H1 (cell line): ENCODE results near the gene GPC4. TPM values are rescaled to one million over a fixed set of nuclear protein-coding genes. Genes with fewer than 3 reads are reported as not detected.

ENCODE experiments used
- CTCF ChIA-PET: fragments of 300-600 bp; sonication (Branson Sonifier 250); formaldehyde crosslinking; loops from one replicate; lab custom pipeline; 2021; ENCODE audit not compliant: partially characterized antibody; lab: Charles Lee
- POLR2A ChIA-PET: fragments of 300-600 bp; sonication (Branson Sonifier 250); formaldehyde crosslinking; loops from one replicate; lab custom pipeline; 2021; ENCODE audit warnings: inconsistent platforms; ENCODE audit not compliant: partially characterized antibody; lab: Charles Lee
- DNase-seq, 2 experiments: peaks; one replicate each; pipeline versions ENCODE4 v3.0.0 to v3.0.0-alpha.2; 2010 to 2022; ENCODE audit warnings: low spot score in 2 of 2, low read depth in 1 of 2, mixed read lengths in 1 of 2
- FAIRE-seq: peaks from 2 replicates; lab custom pipeline; 2011; peaks lifted over from hg19 to GRCh38; lab: Jason Lieb, UNC
- H2AFZ ChIP-seq: 2 replicates; pipeline ENCODE4 v1.8.1; 2012; ENCODE audit warnings: low read length, inconsistent platforms
- H2AK5ac ChIP-seq: 2 replicates; pipeline ENCODE4 v1.6.1; 2013; ENCODE audit warnings: low read depth, low read length
- H2BK120ac ChIP-seq: replicated peaks from 2 replicates; pipeline ENCODE3; 2013; ENCODE audit warnings: low read depth, low read length, inconsistent platforms
- H2BK12ac ChIP-seq: 2 replicates; pipeline ENCODE4 v1.6.1; 2013; ENCODE audit warnings: low read depth, low read length
- H2BK15ac ChIP-seq: 2 replicates; pipeline ENCODE4 v1.6.1; 2013; ENCODE audit warnings: low read length
- H2BK20ac ChIP-seq: 2 replicates; pipeline ENCODE4 v1.6.1; 2013; ENCODE audit warnings: low read length
- H2BK5ac ChIP-seq: 2 replicates; pipeline ENCODE4 v1.6.1; 2013; ENCODE audit warnings: low read depth, low read length
- H3K14ac ChIP-seq: 2 replicates; pipeline ENCODE4 v1.6.1; 2013; ENCODE audit warnings: inconsistent platforms; ENCODE audit not compliant: insufficient read length
- H3K18ac ChIP-seq: 2 replicates; pipeline ENCODE4 v1.6.1; 2013; ENCODE audit warnings: low read length; ENCODE audit errors: extremely low read depth
- H3K23ac ChIP-seq: 2 replicates; pipeline ENCODE4 v1.6.1; 2013; ENCODE audit warnings: inconsistent platforms; ENCODE audit not compliant: insufficient read length
- H3K23me2 ChIP-seq: 2 replicates; pipeline ENCODE4 v1.6.1; 2013; ENCODE audit warnings: low read depth, low read length
- H3K27ac ChIP-seq: 2 replicates; pipeline ENCODE4 v1.6.1; 2011; ENCODE audit warnings: low read depth, low read length, inconsistent platforms
- H3K27me3 ChIP-seq, 4 experiments: replicated peaks in 1 of 4; 1 replicate in 1 of 4; 2 replicates in 3 of 4; pipeline versions ENCODE4 v1.6.1 to v1.8.1; 2011 to 2013; ENCODE audit warnings: low read length in 3 of 4, mild to moderate bottlenecking in 3 of 4, inconsistent platforms in 2 of 4, mixed read lengths in 2 of 4, moderate library complexity in 1 of 4; ENCODE audit not compliant: control insufficient read depth in 3 of 4, insufficient read depth in 3 of 4; ENCODE audit errors: extremely low read depth in 1 of 4
- H3K36me3 ChIP-seq, 4 experiments: 2 replicates each; pipeline versions ENCODE4 v1.6.1 to v1.8.1; 2011 to 2013; ENCODE audit warnings: mild to moderate bottlenecking in 4 of 4, low read length in 3 of 4, moderate library complexity in 2 of 4, control low read depth in 1 of 4, inconsistent platforms in 1 of 4; ENCODE audit not compliant: insufficient read depth in 4 of 4, control insufficient read depth in 2 of 4
- H3K4ac ChIP-seq: replicated peaks from 2 replicates; pipeline ENCODE3; 2013; ENCODE audit warnings: low read length, low read depth, mixed read lengths, inconsistent platforms; ENCODE audit not compliant: insufficient read length
- H3K4me1 ChIP-seq, 4 experiments: replicated peaks in 1 of 4; 1 replicate in 1 of 4; 2 replicates in 3 of 4; pipeline versions ENCODE4 v1.6.1 to v1.8.1; 2011 to 2013; ENCODE audit warnings: low read length in 3 of 4, inconsistent platforms in 2 of 4, mixed read lengths in 1 of 4; ENCODE audit not compliant: insufficient read depth in 4 of 4, control insufficient read depth in 3 of 4
- H3K4me2 ChIP-seq, 2 experiments: 2 replicates each; pipeline versions ENCODE4 v1.6.1 to v1.8.1; 2011 to 2013; ENCODE audit warnings: low read depth in 2 of 2, low read length in 2 of 2, control low read depth in 1 of 2, inconsistent platforms in 1 of 2, mild to moderate bottlenecking in 1 of 2; ENCODE audit not compliant: insufficient read depth in 1 of 2
- H3K4me3 ChIP-seq, 4 experiments: fragments of 200-600, 300-600 bp in 1 of 4; sonication (generic), shearing (Covaris generic), sonication (Bioruptor Twin) in 1 of 4; 2 replicates each; pipeline versions ENCODE4 v1.5.1 to v1.8.1; 2011 to 2016; ENCODE audit warnings: low read length in 4 of 4, low read depth in 3 of 4, control low read depth in 2 of 4, inconsistent platforms in 2 of 4, mild to moderate bottlenecking in 2 of 4, mixed read lengths in 1 of 4, moderate library complexity in 1 of 4; ENCODE audit not compliant: insufficient read depth in 2 of 4; ENCODE audit errors: extremely low read depth in 1 of 4
- H3K56ac ChIP-seq: replicated peaks from 2 replicates; pipeline ENCODE3; 2013; ENCODE audit warnings: low read depth, mild to moderate bottlenecking, mixed read lengths, low read length, inconsistent platforms; ENCODE audit not compliant: insufficient read length
- H3K79me1 ChIP-seq: 2 replicates; pipeline ENCODE4 v1.6.1; 2013; ENCODE audit warnings: low read depth, low read length, control low read depth
- H3K79me2 ChIP-seq, 2 experiments: 2 replicates each; pipeline versions ENCODE4 v1.6.1 to v1.8.1; 2012 to 2013; ENCODE audit warnings: low read length in 2 of 2, mild to moderate bottlenecking in 2 of 2, inconsistent platforms in 1 of 2; ENCODE audit not compliant: insufficient read depth in 2 of 2, control insufficient read depth in 1 of 2
- H3K9ac ChIP-seq, 4 experiments: replicated peaks in 1 of 4; 1 replicate in 1 of 4; 2 replicates in 3 of 4; pipeline versions ENCODE4 v1.6.1 to v1.8.1; 2011 to 2013; ENCODE audit warnings: low read depth in 3 of 4, low read length in 3 of 4, control low read depth in 2 of 4, mild to moderate bottlenecking in 2 of 4, moderate library complexity in 2 of 4, inconsistent platforms in 1 of 4; ENCODE audit errors: extremely low read depth in 1 of 4
- H3K9me3 ChIP-seq, 2 experiments: 2 replicates each; pipeline versions ENCODE4 v1.6.1 to v1.8.1; 2012 to 2013; ENCODE audit warnings: mild to moderate bottlenecking in 2 of 2, moderate library complexity in 2 of 2, control low read depth in 1 of 2, inconsistent platforms in 1 of 2, low read depth in 1 of 2, low read length in 1 of 2, mixed read lengths in 1 of 2; ENCODE audit not compliant: insufficient read depth in 2 of 2
- H4K20me1 ChIP-seq, 2 experiments: replicated peaks in 1 of 2; 2 replicates each; pipeline versions ENCODE3 to v1.8.1; 2011 to 2013; ENCODE audit warnings: inconsistent platforms in 2 of 2, low read length in 2 of 2, mild to moderate bottlenecking in 1 of 2; ENCODE audit not compliant: insufficient read depth in 2 of 2, control insufficient read depth in 1 of 2
- H4K5ac ChIP-seq: 2 replicates; pipeline ENCODE4 v1.6.1; 2013; ENCODE audit warnings: low read length, low read depth, mixed read lengths, inconsistent platforms; ENCODE audit not compliant: insufficient read length
- H4K8ac ChIP-seq: 2 replicates; pipeline ENCODE4 v1.8.0; 2013; ENCODE audit warnings: mild to moderate bottlenecking, moderate library complexity, low read length, inconsistent platforms; ENCODE audit not compliant: insufficient read depth; ENCODE audit errors: extremely low read depth
- H4K91ac ChIP-seq: replicated peaks from 2 replicates; pipeline ENCODE3; 2013; ENCODE audit warnings: low read length, mixed read lengths, inconsistent platforms; ENCODE audit not compliant: insufficient read length
- GTF2F1 ChIP-seq: IDR thresholded peaks from 2 replicates; pipeline ENCODE4 v1.6.1; 2012; ENCODE audit warnings: low read depth, low read length, improper control_type of control experiment, borderline replicate concordance
- NRF1 ChIP-seq: IDR thresholded peaks from 2 replicates; pipeline ENCODE4 v1.6.1; 2011; ENCODE audit warnings: mild to moderate bottlenecking, low read depth, low read length, improper control_type of control experiment
- WGBS, 2 experiments: shearing (Covaris generic) in 1 of 2; methylation state at CpG; one replicate each; pipeline versions ENCODE4 v1.1.6 to v1.1.7; 2013 to 2015; ENCODE audit warnings: low lambda C conversion rate in 2 of 2, mixed read lengths in 2 of 2, inconsistent platforms in 1 of 2, low coverage in 1 of 2, missing lambda C conversion rate in 1 of 2; ENCODE audit not compliant: insufficient replicate concordance in 2 of 2, insufficient coverage in 1 of 2, insufficient read length in 1 of 2; ENCODE audit errors: extremely low coverage in 1 of 2, missing lambda C conversion rate in 1 of 2; 5-methylcytosine and 5-hydroxymethylcytosine counted together
- polyA plus RNA-seq, 7 experiments: library from polyadenylated mRNA; depleted of rRNA in 3 of 7; stranded (reverse) in 5 of 7; unstranded in 2 of 7; fragments of >200 nt in 5 of 7; fragments of 200-250 nt in 2 of 7; gene quantifications; 1 replicate in 5 of 7; 2 replicates in 1 of 7; 4 replicates in 1 of 7; pipeline versions ENCODE4 v1.2.1 to v1.2.3, GENCODE V29; 2011 to 2013; ENCODE audit warnings: missing spikeins in 2 of 7, mixed read lengths in 2 of 7
- total RNA-seq: library from RNA; stranded (reverse); fragmentation: NEBNext Ultra II Directional; extraction: Animal tissue kit (Norgen Biotek cat#: 25700); gene quantifications from 2 replicates; pipeline ENCODE4 v1.2.1, GENCODE V29; 2021

Gene GPC4
- total and polyA plus RNA-seq, 2 of the 8 experiments (the other 6 are each of a cell fraction or from before 2014, with no cell fraction given), result 46.8 to 230 TPM

DNA sequence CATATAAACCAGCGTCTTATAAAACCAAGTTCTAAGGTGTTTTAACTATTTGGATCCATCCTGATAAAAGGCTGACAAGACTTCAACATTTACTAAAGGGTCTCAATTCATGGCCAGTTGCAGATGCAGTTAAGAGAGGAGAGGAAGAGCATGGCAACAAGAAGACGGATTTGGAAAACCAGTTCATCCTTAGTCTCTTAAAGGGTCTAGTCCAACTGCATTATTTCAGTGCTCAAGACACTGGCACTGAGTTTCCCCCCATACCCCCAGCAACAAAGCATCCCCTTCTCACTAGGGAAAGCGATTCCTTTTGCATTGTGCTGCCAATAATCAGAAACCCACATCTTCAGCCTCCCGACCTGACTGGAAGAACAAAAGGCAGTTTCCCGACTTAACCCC is 106.8 kb downstream of the GPC4 start:
- no peak overlapping the region for H2BK12ac ChIP-seq
- H3K18ac ChIP-seq, result no peak overlapping the region; the same call in 1 of the 2 replicates
- ChIA-PET POLR2A (no interaction called here), CTCF (no interaction called here)
- H2BK5ac ChIP-seq, result no peak overlapping the region
- H2BK120ac ChIP-seq, result no peak overlapping the region
- H2AK5ac ChIP-seq, result no peak overlapping the region
- H3K9ac ChIP-seq, result no peak overlapping the region
- no peak overlapping the region; the same call in 1 of the 2 replicates for H4K8ac ChIP-seq
- peak overlapping the region in 1 of 4 experiments; percentile 40; a peak in 1 of 8 replicates for H3K4me3 ChIP-seq
- FAIRE-seq, result no peak
- no peak for DNase-seq
- H4K91ac ChIP-seq, result no peak overlapping the region
- H3K23me2 ChIP-seq, result no peaks in the 10 kb centered on the region
- H2BK20ac ChIP-seq, result no peak overlapping the region
- TF ChIP-seq NRF1 (no peak), GTF2F1 (no peak)
- H3K14ac ChIP-seq, result no peak overlapping the region
- H4K5ac ChIP-seq, result no peak overlapping the region
- H2BK15ac ChIP-seq, result no peak overlapping the region
- WGBS, 2 experiments, result 82% methylated on average over 4 of the region's 5 CpGs; no CpG with 5 or more reads in 1 of the 2 experiments
- no peak overlapping the region for H2AFZ ChIP-seq
- no peaks in the 10 kb centered on the region for H3K27me3 ChIP-seq
- no peak overlapping the region for H3K4ac ChIP-seq
- H3K56ac ChIP-seq, result no peak overlapping the region
- peaks cover 5 to 18% (median 10%) of the 10 kb centered on the region in 4 experiments; a peak in 6 of 7 replicates for H3K4me1 ChIP-seq
- H3K23ac ChIP-seq, result no peak overlapping the region
- peak overlapping the region; percentile 40 to 59 for H3K4me2 ChIP-seq
- H3K36me3 ChIP-seq, result peaks cover 0 to 38% (median 26%) of the 10 kb centered on the region in 4 experiments; a peak in 7 of 8 replicates
- peaks cover 0 to 3% of the 10 kb centered on the region in 2 experiments for H4K20me1 ChIP-seq
- no peak overlapping the region for H3K27ac ChIP-seq
- H3K9me3 ChIP-seq, result no peaks in the 10 kb centered on the region
- peaks cover 0 to 27% of the 10 kb centered on the region in 2 experiments; a peak in 1 of 4 replicates for H3K79me2 ChIP-seq
- H3K79me1 ChIP-seq, result no peaks in the 10 kb centered on the region
